ENCODE results near the gene SLIT3. TPM values are rescaled to one million over a fixed set of nuclear protein-coding genes. Genes with fewer than 3 reads are reported as not detected.

The SLIT3 gene
- total RNA-seq, 1 donor from 2014 or later: 0.22 TPM

DNA sequence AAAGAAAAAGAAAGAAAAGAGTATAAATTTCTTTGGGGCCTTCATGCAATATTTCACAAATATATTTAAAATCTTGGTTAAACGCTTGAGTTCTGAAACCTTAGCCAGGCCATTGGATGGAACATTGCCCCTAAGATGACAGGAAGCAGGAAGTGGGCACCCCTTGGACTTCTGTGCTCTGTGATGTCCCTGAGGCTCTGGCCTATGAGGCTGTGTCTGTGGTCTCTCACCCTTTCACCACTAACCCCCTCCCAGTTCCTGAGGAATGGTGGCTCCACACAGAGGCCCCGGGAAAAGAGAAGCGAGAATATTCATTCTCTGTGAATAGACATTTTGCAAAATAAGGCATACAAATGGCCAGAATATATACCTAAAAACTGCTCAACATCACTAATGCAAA, 401.3 kb downstream of the SLIT3 start:
- Histone ChIP-seq H3K4me1 (peaks cover 13% of the 10 kb centered on the region), H3K36me3 (no peaks in the 10 kb centered on the region), H3K79me2 (ENCODE audit: low read depth) (no peaks in the 10 kb centered on the region), H3K9me3 (ENCODE audit: low read depth) (no peaks in the 10 kb centered on the region), H3K27me3 (no peaks in the 10 kb centered on the region), H3K9ac (no peak overlapping the region), H3F3A (ENCODE audit: low read depth) (no peaks in the 10 kb centered on the region), H3K4me2 (no peak overlapping the region), H4K20me1 (ENCODE audit: low read depth) (no peaks in the 10 kb centered on the region), H3K4me3 (no peak overlapping the region), H3K27ac (no peak overlapping the region), H2AFZ (replicated peaks) (no peak overlapping the region)
- Mint-ChIP-seq H3K9me3 (no peaks in the 10 kb centered on the region), H3K4me3 (no peak overlapping the region), H3K27me3 (ENCODE audit: insufficient read depth, low read depth) (peaks cover 6% of the 10 kb centered on the region), H3K27ac (no peak overlapping the region), H3K4me1 (peaks cover 40% of the 10 kb centered on the region), H3K36me3 (no peaks in the 10 kb centered on the region)
- no peak for TF ChIP-seq EZH2 (IDR thresholded peaks at IDR 0.05)
- TF ChIP-seq EZH2phosphoT487 (IDR thresholded peaks at IDR 0.05): no peak
- TF ChIP-seq CTCF (IDR thresholded peaks at IDR 0.05): no peak
- no peak for DNase-seq (ENCODE audit: low spot score)

DNA sequence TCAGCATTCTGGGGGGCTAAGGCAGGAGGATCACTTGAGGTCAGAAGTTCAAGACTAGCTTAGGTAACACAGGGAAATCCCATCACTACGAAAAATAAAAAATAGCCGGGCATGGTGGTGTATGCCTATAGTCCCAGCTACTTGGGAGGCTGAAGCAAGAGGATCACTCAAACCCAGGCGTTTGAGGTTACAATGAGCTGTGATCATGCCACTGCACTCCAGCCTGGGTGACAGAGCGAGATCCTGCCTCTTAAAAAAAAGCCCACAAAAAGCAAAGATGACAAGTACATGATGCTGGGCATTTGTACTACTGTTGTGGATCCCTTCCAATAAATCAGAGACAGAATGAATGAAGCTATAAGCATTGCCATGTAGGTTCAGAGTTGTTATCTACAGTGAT, 401.7 kb downstream of the SLIT3 start:
- H3K4me1 ChIP-seq: peaks cover 13% of the 10 kb centered on the region
- no peaks in the 10 kb centered on the region for H3K79me2 ChIP-seq (ENCODE audit: low read depth)
- no peaks in the 10 kb centered on the region for H4K20me1 ChIP-seq (ENCODE audit: low read depth)
- no peaks in the 10 kb centered on the region for H3K36me3 ChIP-seq
- Mint-ChIP-seq H3K4me1 (peaks cover 40% of the 10 kb centered on the region), H3K27me3 (ENCODE audit: insufficient read depth, low read depth) (peaks cover 6% of the 10 kb centered on the region), H3K9me3 (no peaks in the 10 kb centered on the region), H3K4me3 (no peak overlapping the region), H3K36me3 (no peaks in the 10 kb centered on the region), H3K27ac (no peak overlapping the region)
- H3K4me2 ChIP-seq: no peak overlapping the region
- no peak overlapping the region for H3K4me3 ChIP-seq
- DNase-seq (ENCODE audit: low spot score): no peak
- no peak overlapping the region for H3K9ac ChIP-seq
- no peak overlapping the region for H2AFZ ChIP-seq (replicated peaks)
- TF ChIP-seq EZH2 (IDR thresholded peaks at IDR 0.05): no peak
- TF ChIP-seq EZH2phosphoT487 (IDR thresholded peaks at IDR 0.05): no peak
- no peak for TF ChIP-seq CTCF (IDR thresholded peaks at IDR 0.05)
- H3K27me3 ChIP-seq: no peaks in the 10 kb centered on the region
- H3K9me3 ChIP-seq (ENCODE audit: low read depth): no peaks in the 10 kb centered on the region
- H3F3A ChIP-seq (ENCODE audit: low read depth): no peaks in the 10 kb centered on the region
- H3K27ac ChIP-seq: no peak overlapping the region

GRCh38 chr5:168898247-168898911, 402.6 kb downstream of the SLIT3 start:
- no peak overlapping the region for H3K27ac Mint-ChIP-seq
- no peaks in the 10 kb centered on the region for H3K79me2 ChIP-seq (ENCODE audit: low read depth)
- no peaks in the 10 kb centered on the region for H3K27me3 ChIP-seq
- H3K27ac ChIP-seq: no peak overlapping the region
- peaks cover 6% of the 10 kb centered on the region for H3K27me3 Mint-ChIP-seq (ENCODE audit: insufficient read depth, low read depth)
- H3K4me1 ChIP-seq: peaks cover 9% of the 10 kb centered on the region
- no peak for TF ChIP-seq EZH2 (IDR thresholded peaks at IDR 0.05)
- TF ChIP-seq CTCF (IDR thresholded peaks at IDR 0.05): no peak
- TF ChIP-seq EZH2phosphoT487 (IDR thresholded peaks at IDR 0.05): no peak
- no peaks in the 10 kb centered on the region for H3K9me3 Mint-ChIP-seq
- H2AFZ ChIP-seq (replicated peaks): no peak overlapping the region
- no peaks in the 10 kb centered on the region for H4K20me1 ChIP-seq (ENCODE audit: low read depth)
- no peaks in the 10 kb centered on the region for H3K36me3 Mint-ChIP-seq
- no peak overlapping the region for H3K9ac ChIP-seq
- H3K36me3 ChIP-seq: no peaks in the 10 kb centered on the region
- no peak overlapping the region for H3K4me3 ChIP-seq
- H3K4me2 ChIP-seq: no peak overlapping the region
- no peaks in the 10 kb centered on the region for H3K9me3 ChIP-seq (ENCODE audit: low read depth)
- no peaks in the 10 kb centered on the region for H3F3A ChIP-seq (ENCODE audit: low read depth)
- H3K4me3 Mint-ChIP-seq: no peak overlapping the region
- peaks cover 39% of the 10 kb centered on the region for H3K4me1 Mint-ChIP-seq
- no peak for DNase-seq (ENCODE audit: low spot score)
